ENCODE data around the gene GLYATL2.

GLYATL2 gene, protein sequence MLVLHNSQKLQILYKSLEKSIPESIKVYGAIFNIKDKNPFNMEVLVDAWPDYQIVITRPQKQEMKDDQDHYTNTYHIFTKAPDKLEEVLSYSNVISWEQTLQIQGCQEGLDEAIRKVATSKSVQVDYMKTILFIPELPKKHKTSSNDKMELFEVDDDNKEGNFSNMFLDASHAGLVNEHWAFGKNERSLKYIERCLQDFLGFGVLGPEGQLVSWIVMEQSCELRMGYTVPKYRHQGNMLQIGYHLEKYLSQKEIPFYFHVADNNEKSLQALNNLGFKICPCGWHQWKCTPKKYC

DNA sequence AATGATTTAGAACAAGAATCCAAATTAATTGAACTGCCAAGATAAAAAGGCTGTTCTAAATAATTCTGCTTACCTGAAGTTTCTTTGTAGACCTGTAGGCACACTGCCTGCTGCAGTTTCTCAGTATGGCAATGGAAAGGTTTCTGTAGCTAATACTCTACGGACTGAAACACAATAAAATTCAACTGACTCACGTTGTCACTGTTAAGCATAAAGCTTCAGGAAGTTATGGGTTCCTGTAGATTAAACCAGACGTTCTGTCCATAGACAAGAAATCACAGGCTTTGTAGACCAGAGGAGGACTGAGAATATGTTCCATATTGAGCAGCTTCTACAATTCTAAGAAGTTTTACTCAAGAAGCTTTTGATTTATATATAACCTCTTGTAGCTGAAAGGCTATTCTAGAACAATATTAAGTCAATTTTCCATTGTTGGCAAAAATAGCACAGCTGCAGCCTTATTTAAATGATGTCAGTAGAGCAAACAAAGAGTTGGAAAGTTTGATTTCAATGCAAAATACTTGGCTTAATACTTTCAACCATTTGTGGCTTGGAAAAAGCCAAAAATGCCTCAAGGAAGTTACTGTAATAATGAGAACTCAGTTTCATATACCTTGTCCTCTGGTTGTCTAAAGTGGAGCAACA is at the start of gene GLYATL2:
Gene GLYATL2, minus strand, starts transcription at position 344 of the 645 bp plus-strand sequence. CDS start 5,092 bp downstream, outside the sequence.
- TF ChIP-seq, protein P1, sequence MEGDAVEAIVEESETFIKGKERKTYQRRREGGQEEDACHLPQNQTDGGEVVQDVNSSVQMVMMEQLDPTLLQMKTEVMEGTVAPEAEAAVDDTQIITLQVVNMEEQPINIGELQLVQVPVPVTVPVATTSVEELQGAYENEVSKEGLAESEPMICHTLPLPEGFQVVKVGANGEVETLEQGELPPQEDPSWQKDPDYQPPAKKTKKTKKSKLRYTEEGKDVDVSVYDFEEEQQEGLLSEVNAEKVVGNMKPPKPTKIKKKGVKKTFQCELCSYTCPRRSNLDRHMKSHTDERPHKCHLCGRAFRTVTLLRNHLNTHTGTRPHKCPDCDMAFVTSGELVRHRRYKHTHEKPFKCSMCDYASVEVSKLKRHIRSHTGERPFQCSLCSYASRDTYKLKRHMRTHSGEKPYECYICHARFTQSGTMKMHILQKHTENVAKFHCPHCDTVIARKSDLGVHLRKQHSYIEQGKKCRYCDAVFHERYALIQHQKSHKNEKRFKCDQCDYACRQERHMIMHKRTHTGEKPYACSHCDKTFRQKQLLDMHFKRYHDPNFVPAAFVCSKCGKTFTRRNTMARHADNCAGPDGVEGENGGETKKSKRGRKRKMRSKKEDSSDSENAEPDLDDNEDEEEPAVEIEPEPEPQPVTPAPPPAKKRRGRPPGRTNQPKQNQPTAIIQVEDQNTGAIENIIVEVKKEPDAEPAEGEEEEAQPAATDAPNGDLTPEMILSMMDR (IDR thresholded peaks at IDR 0.05; ENCODE audit: low read depth, low read length) = no peak
- no peak for DNase-seq (ENCODE audit: extremely low read depth, low read depth)

DNA sequence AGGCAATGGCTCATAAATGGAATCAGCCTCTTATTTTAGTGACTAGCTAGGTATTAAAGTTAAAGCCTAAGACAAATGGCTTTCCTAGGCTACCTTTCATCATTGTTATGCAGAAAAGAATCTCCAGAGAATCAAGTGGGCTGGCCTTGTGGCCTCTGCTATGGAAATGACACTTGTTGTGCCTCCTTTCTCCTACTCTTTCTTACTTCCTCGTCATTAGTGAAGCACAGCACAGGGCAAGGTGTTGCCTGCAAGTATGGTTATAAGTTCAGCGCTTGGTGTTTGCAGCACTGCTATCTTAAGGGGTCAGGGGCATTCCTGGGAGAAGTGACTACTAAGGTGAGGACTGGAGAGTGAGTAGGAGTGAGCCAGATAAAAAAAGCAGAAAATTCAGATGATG is 49.4 kb upstream of the GLYATL2 start:
- no peak for DNase-seq (ENCODE audit: extremely low read depth, low read depth)
- TF ChIP-seq, protein P1 (IDR thresholded peaks at IDR 0.05; ENCODE audit: low read depth, low read length) = no peak

DNA sequence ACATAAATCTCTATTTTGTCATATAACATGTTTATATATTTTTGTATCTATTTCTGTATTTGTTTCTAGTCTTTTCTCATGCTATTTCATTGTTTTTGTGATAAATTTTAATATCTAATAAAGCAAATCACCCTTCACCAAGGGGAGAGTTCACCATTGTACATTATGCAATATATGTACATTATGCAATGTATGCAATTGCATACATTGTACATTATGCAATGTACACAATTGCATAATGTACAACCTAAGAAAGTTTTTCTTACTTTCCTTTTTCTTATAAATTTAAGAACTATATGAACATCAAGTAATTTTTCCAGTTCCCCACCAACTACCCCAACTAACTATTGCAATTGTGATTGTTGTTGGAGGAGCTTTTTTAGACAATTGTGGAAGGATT is 44.1 kb upstream of the GLYATL2 start:
- DNase-seq (ENCODE audit: extremely low read depth, low read depth) = no peak
- TF ChIP-seq, protein P1 (IDR thresholded peaks at IDR 0.05; ENCODE audit: low read depth, low read length) = no peak

DNA sequence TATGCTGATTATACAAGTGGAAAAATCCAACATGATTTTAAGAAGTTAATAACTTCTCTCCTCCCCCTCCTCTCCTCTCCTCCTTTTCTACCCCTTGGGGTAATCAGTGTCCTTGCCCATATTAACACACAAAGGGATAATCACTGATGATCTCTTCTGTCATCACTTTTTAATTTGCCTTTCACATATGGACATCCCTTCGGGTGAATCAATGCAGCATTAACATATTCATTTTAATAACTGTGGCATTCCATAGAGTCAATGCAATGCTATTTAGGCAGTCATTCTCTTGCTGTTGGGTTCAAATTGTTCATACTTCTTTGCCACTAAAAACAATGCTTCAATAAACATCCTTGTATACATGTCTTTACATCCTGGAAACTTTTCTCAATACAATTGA is 42.9 kb upstream of the GLYATL2 start:
- no peak for DNase-seq (ENCODE audit: extremely low read depth, low read depth)
- TF ChIP-seq, protein P1 (IDR thresholded peaks at IDR 0.05; ENCODE audit: low read depth, low read length) = no peak

DNA sequence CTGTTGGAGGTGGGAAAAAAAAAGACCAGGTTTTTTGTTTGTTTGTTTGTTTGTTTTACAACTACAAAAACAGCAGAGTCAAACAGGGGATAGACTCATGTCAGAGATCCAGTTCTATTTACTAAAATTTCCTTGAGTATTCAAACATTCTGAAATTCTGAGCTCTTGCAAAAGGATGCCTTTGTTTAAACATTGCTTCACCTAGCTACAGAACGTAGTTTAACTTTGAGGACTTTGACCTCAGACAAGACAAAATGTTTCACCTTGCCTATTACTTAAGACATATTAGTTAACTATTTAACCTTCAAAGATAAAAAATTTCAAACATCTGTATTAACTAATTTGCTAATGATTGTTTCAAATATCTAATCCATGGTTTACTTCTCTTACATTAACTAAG is 36.1 kb upstream of the GLYATL2 start:
- TF ChIP-seq, protein P1 (IDR thresholded peaks at IDR 0.05; ENCODE audit: low read depth, low read length) = no peak
- no peak for DNase-seq (ENCODE audit: extremely low read depth, low read depth)

DNA sequence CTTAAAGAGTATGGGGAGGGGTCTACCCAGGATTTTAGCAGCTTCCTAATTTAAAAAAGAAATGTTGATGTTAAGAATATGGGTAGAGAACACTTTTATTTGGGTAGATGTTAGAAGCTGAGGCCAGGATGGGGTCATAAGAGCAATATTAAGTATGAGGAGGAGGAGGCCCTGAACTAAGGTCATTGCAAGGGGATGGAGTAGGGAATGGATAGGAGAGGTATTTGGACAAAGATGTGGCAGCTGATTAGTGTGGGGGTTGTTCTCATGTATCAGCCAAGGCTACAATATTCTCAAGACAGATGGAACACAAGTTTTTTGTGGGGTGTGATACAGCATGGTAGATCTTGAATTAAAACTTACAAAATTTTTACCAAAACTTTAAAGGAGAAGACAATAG is 35.7 kb upstream of the GLYATL2 start:
- TF ChIP-seq, protein P1 (IDR thresholded peaks at IDR 0.05; ENCODE audit: low read depth, low read length) = no peak
- DNase-seq (ENCODE audit: extremely low read depth, low read depth) = no peak

DNA sequence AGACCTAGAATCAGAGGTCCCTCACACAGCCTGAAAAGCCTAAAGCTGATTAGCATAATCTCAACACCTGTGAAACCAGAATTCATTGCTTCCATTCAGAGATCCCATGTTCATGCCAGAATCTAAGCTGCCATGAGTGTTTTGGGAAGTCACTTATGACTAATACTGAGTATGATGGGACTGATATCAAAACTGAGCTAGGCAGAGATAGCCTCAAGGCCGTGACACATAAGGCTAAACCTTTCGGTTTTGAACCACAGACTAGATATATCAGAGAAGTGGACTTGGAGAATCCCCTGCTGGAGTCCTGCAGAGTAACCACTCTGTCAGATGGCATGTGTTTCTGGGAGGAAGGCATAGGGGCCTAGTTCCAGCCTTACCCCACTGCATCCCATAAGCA is 23.1 kb upstream of the GLYATL2 start:
- DNase-seq (ENCODE audit: extremely low read depth, low read depth) = no peak

More for the DNA sequence above, 23.1 kb upstream of the GLYATL2 start:
- TF ChIP-seq, protein P1 (IDR thresholded peaks at IDR 0.05; ENCODE audit: low read depth, low read length) = no peak

Data from AG09319 (cell line).